Hematopoietic multipotent progenitor cell treated with erythropoietin and hydrocortisone succinate and interleukin-3 and kit ligand, for 4 days (in vitro differentiated cells): ENCODE results near the gene SIRPG.
"Not testable (repeated sequence)": the region's sequence is repeated elsewhere in the genome, so short reads cannot be mapped to it uniquely, and the experiment has no call there.

ENCODE experiments used
- DNase-seq: peaks from one replicate; pipeline ENCODE4 v3.0.0-alpha.2; 2015

The SIRPG gene

GRCh38 chr20:1657556-1658334 is at the start of gene SIRPG:
Gene SIRPG, minus strand, starts transcription at chr20:1657779. Its CDS starts 65 bp downstream, at chr20:1657714.
- DNase-seq, result peak; percentile 51

- not testable (repeated sequence) for DNase-seq
These were observed 49.3 kb upstream of the SIRPG start for GRCh38 chr20:1706887-1707286.

GRCh38 chr20:1706079-1706478 is 48.5 kb upstream of the SIRPG start:
- peak; percentile 26 for DNase-seq

- peak; percentile 36 for DNase-seq
These were observed 45.3 kb upstream of the SIRPG start for GRCh38 chr20:1702855-1703254.

- peak; percentile 86 for DNase-seq
These were observed 44.7 kb upstream of the SIRPG start for GRCh38 chr20:1702328-1702727.

- DNase-seq, result no peak
These were observed 43.4 kb upstream of the SIRPG start for GRCh38 chr20:1700990-1701389.

- no peak for DNase-seq
These were observed 40.0 kb upstream of the SIRPG start for GRCh38 chr20:1697592-1697991.

GRCh38 chr20:1696521-1697209 is 39.1 kb upstream of the SIRPG start:
- DNase-seq, result peak; percentile 37

GRCh38 chr20:1694672-1695071 is 37.1 kb upstream of the SIRPG start:
- DNase-seq, result no peak

GRCh38 chr20:1693427-1693826 is 35.8 kb upstream of the SIRPG start:
- DNase-seq, result no peak

- peak; percentile 42 for DNase-seq
These were observed 32.1 kb upstream of the SIRPG start for GRCh38 chr20:1689721-1690120.

- no peak for DNase-seq
These were observed 31.4 kb upstream of the SIRPG start for GRCh38 chr20:1688886-1689538.

- DNase-seq, result no peak
These were observed 29.5 kb upstream of the SIRPG start for GRCh38 chr20:1687053-1687452.

- DNase-seq, result peak; percentile 23
These were observed 28.7 kb upstream of the SIRPG start for GRCh38 chr20:1686151-1686748.

GRCh38 chr20:1685304-1686052 is 27.9 kb upstream of the SIRPG start:
- no peak for DNase-seq

- no peak for DNase-seq
These were observed 27.3 kb upstream of the SIRPG start for GRCh38 chr20:1684872-1685271.

GRCh38 chr20:1676650-1677049 is 19.1 kb upstream of the SIRPG start:
- DNase-seq, result no peak

GRCh38 chr20:1674990-1675780 is 17.6 kb upstream of the SIRPG start:
- no peak for DNase-seq

GRCh38 chr20:1674361-1674760 is 16.8 kb upstream of the SIRPG start:
- DNase-seq, result no peak

- DNase-seq, result no peak
These were observed 15.8 kb upstream of the SIRPG start for GRCh38 chr20:1673424-1673823.

GRCh38 chr20:1672728-1673127 is 15.1 kb upstream of the SIRPG start:
- no peak for DNase-seq
